Panc1 (cell line): Measurements from ENCODE around the gene SGCG. TPM values are rescaled to one million over a fixed set of nuclear protein-coding genes. Genes with fewer than 3 reads are reported as not detected.

Experiments used
- ATAC-seq: fragments of 200-7000 bp; cut with Tn5 transposase; 2 replicates; pipeline ENCODE4 v1.9.1; 2020; ENCODE audit warnings: mild to moderate bottlenecking, moderate library complexity
- BruUV-seq: library from RNA; stranded (reverse); fragments of 400-500 nt; replicated peaks from 2 replicates; lab custom pipeline; 2021; lab: Mats Ljungman, UMichigan
- CTCF ChIA-PET: fragments of 300-600 bp; sonication (Branson Sonifier 250); formaldehyde crosslinking; loops from one replicate; lab custom pipeline; 2022; ENCODE audit warnings: antibody characterized with exemption; lab: Charles Lee
- POLR2A ChIA-PET: fragments of 300-600 bp; sonication (Branson Sonifier 250); formaldehyde crosslinking; loops from one replicate; lab custom pipeline; 2022; ENCODE audit warnings: antibody characterized with exemption; lab: Charles Lee
- DNase-seq: peaks from one replicate; pipeline ENCODE4 v3.0.0-alpha.2; 2010; ENCODE audit warnings: low read depth, low spot score
- H3K27ac ChIP-seq: 2 replicates; pipeline ENCODE4 v1.5.1; 2011; ENCODE audit warnings: mild to moderate bottlenecking, low read length, inconsistent platforms
- H3K27me3 ChIP-seq: fragments of 200-500 bp; sonication (Bioruptor generic); 2 replicates; pipeline ENCODE4 v1.6.0; 2014; ENCODE audit warnings: low read length, inconsistent platforms; ENCODE audit not compliant: control insufficient read depth, insufficient read depth
- H3K36me3 ChIP-seq: fragments of 200-500 bp; sonication (Bioruptor generic); 2 replicates; pipeline ENCODE4 v1.5.1; 2014; ENCODE audit warnings: inconsistent platforms, mild to moderate bottlenecking, low read length, moderate library complexity; ENCODE audit not compliant: control insufficient read depth, insufficient read depth
- H3K4me1 ChIP-seq: 2 replicates; pipeline ENCODE4 v1.5.1; 2011; ENCODE audit warnings: inconsistent platforms, mild to moderate bottlenecking, low read length, moderate library complexity; ENCODE audit not compliant: control insufficient read depth, insufficient read depth
- H3K4me3 ChIP-seq, 2 experiments: 2 replicates each; pipeline ENCODE4 v1.5.1; 2011 to 2012; ENCODE audit warnings: low read depth in 2 of 2, low read length in 2 of 2, mild to moderate bottlenecking in 2 of 2, inconsistent platforms in 1 of 2, moderate library complexity in 1 of 2
- H3K9me3 ChIP-seq: fragments of 200-500 bp; sonication (Bioruptor generic); 2 replicates; pipeline ENCODE4 v1.5.1; 2014; ENCODE audit warnings: low read depth, mild to moderate bottlenecking, inconsistent platforms, low read length, moderate library complexity; ENCODE audit not compliant: control insufficient read depth, insufficient read depth
- CTCF ChIP-seq: fragments of 450-650 bp; IDR thresholded peaks from 2 replicates; pipeline ENCODE4 v1.5.1; 2017; ENCODE audit warnings: mild to moderate bottlenecking
- POLR2AphosphoS5 ChIP-seq: IDR thresholded peaks from 2 replicates; pipeline ENCODE4 v1.6.1; 2012; ENCODE audit warnings: mild to moderate bottlenecking, low read depth, low read length, moderate library complexity
- REST ChIP-seq, 2 experiments: IDR thresholded peaks; 2 replicates each; pipeline ENCODE4 v1.6.1; 2011 to 2012; ENCODE audit warnings: low read depth in 2 of 2, control low read depth in 1 of 2, low read length in 1 of 2, mild to moderate bottlenecking in 1 of 2, moderate library complexity in 1 of 2; ENCODE audit not compliant: insufficient read depth in 1 of 2
- SIN3A ChIP-seq: IDR thresholded peaks from 2 replicates; pipeline ENCODE4 v1.6.1; 2012; ENCODE audit warnings: low read depth, mild to moderate bottlenecking, low read length, moderate library complexity, borderline replicate concordance; ENCODE audit not compliant: insufficient read depth
- TCF7L2 ChIP-seq: IDR thresholded peaks from 2 replicates; pipeline ENCODE4 v1.6.1; 2011; ENCODE audit warnings: mild to moderate bottlenecking, low read depth, low read length, inconsistent platforms
- in situ Hi-C: cut with HindIII; loops from 2 replicates; pipeline ENCODE4 v1.10.0; 2016; ENCODE audit warnings: low sequenced_read_pairs, low pct_unique_long_range_greater_than_20kb
- intact Hi-C: fragments of 100-400 bp; cut with micrococcal nuclease; formaldehyde crosslinking; loops from one replicate; pipeline ENCODE4 v1.10.0; 2022; ENCODE audit not compliant: unreplicated experiment
- total RNA-seq: library from RNA; stranded (reverse); gene quantifications from one replicate; pipeline ENCODE4 v1.2.1, GENCODE V29; 2021; ENCODE audit not compliant: unreplicated experiment

Gene SGCG
- total RNA-seq, 1 experiment from 2014 or later: not detected

- no peaks in the 10 kb centered on the region for H3K36me3 ChIP-seq
- H3K4me1 ChIP-seq: no peaks in the 10 kb centered on the region
- intact Hi-C loops: no loop called here
- in situ Hi-C loops: no loop called here
- POLR2A ChIA-PET: no interaction called here
- DNase-seq (no peak), ATAC-seq (no peak)
- H3K27ac ChIP-seq: no peak overlapping the region
- H3K27me3 ChIP-seq: no peaks in the 10 kb centered on the region
- TF ChIP-seq POLR2AphosphoS5 (no peak), REST (IDR thresholded peaks at IDR 0.05; ENCODE audit: insufficient read depth in 1 of 2, low read depth in 2 of 2, low read length in 1 of 2) (no peak), TCF7L2 (no peak), CTCF (no peak), SIN3A (no peak)
- no TSS peak for BruUV-seq
- H3K4me3 ChIP-seq: no peak overlapping the region
- no peaks in the 10 kb centered on the region for H3K9me3 ChIP-seq
- CTCF ChIA-PET: no interaction called here
Observed at GRCh38 chr13:23161481-23161825, 19.3 kb upstream of the SGCG start.

- in situ Hi-C loops: no loop called here
- BruUV-seq: no TSS peak
- Histone ChIP-seq H3K36me3 (no peaks in the 10 kb centered on the region), H3K4me3 (no peak overlapping the region), H3K27ac (no peak overlapping the region), H3K27me3 (no peaks in the 10 kb centered on the region), H3K9me3 (no peaks in the 10 kb centered on the region), H3K4me1 (no peaks in the 10 kb centered on the region)
- ChIA-PET CTCF (interaction anchor here (0.6 kb wide), 1 partner anchor 55 kb away, joined by 8 read pairs; no protein-coding TSS in a partner anchor), POLR2A (no interaction called here)
- ATAC-seq (no peak), DNase-seq (no peak)
- TF ChIP-seq POLR2AphosphoS5 (no peak), SIN3A (no peak), REST (IDR thresholded peaks at IDR 0.05; ENCODE audit: insufficient read depth in 1 of 2, low read depth in 2 of 2, low read length in 1 of 2) (no peak), CTCF (no peak), TCF7L2 (no peak)
- intact Hi-C loops: loop anchor here (5.0 kb wide), 1 partner anchor 374 kb away; no protein-coding TSS in a partner anchor
Observed at GRCh38 chr13:23175920-23176319, 4.9 kb upstream of the SGCG start.
